GM18502 (cell line): ENCODE data around the gene TRIP6.

Source experiments
- ATAC-seq: cut with Tn5 transposase; IDR thresholded peaks from one replicate; pipeline ENCODE4 v1.9.1; 2021; ENCODE audit warnings: mild to moderate bottlenecking; ENCODE audit not compliant: unreplicated experiment, poor library complexity

The TRIP6 gene

GRCh38 chr7:100867776-100868485 lies 744 bp downstream of the TRIP6 start:
- no peak for ATAC-seq

- no peak for ATAC-seq
These were observed 6.6 kb downstream of the TRIP6 start for GRCh38 chr7:100873599-100874299.

GRCh38 chr7:100874300-100874576 lies 7.1 kb downstream of the TRIP6 start:
- ATAC-seq = no peak

- peak; percentile 83 for ATAC-seq
These were observed 7.6 kb downstream of the TRIP6 start, which contains the start of gene SRRT for GRCh38 chr7:100874577-100875355. Gene SRRT (plus strand): TSS chr7:100875103. CDS start chr7:100875591, 488 bp downstream.

- ATAC-seq = peak; percentile 31
These were observed 8.2 kb downstream of the TRIP6 start for GRCh38 chr7:100875356-100875751.

- no peak for ATAC-seq
These were observed 10.8 kb downstream of the TRIP6 start for GRCh38 chr7:100878013-100878412.

DNA sequence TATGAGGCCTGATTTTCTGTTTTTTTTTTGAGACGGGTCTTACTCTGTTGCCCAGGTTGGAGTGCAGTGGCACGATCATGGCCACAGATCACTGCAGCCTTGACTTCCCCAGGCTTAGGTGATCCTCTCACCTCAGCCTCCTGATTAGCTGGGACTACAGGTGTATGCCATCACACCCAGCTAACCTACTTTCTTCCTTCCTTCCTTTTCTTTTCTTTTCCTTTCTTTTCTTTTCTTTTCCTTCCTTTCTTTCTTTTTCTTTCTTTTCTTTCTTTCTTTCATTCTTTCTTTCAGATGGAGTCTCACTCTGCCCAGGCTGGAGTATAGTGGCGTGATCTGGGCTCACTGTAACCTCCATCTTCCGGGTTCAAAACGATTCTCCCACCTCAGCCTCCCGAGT lies 11.5 kb downstream of the TRIP6 start:
- ATAC-seq = no peak

GRCh38 chr7:100879685-100880261 lies 12.6 kb downstream of the TRIP6 start:
- ATAC-seq = no peak

DNA sequence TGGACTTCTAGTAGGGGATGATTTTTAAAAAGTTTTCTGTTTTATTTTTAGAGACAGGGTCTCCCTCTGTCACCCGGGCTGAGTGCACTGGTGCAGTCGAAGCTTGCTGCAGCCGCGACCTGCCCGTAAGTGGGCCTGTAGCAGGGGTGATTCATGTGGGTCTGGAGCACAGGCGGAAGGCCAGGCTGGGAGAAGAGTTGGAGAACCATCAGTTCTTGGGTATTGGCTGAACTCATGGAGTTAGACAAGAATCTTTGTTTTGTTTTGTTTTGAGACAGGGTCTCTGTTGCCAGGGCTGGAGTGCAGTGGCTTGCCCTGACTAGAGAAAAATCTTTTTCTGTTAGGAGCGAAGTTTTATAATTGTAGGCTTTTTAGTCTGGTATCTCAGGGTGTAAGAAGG lies 13.5 kb downstream of the TRIP6 start:
- ATAC-seq = no peak

GRCh38 chr7:100881136-100881535 lies 13.9 kb downstream of the TRIP6 start:
- no peak for ATAC-seq

DNA sequence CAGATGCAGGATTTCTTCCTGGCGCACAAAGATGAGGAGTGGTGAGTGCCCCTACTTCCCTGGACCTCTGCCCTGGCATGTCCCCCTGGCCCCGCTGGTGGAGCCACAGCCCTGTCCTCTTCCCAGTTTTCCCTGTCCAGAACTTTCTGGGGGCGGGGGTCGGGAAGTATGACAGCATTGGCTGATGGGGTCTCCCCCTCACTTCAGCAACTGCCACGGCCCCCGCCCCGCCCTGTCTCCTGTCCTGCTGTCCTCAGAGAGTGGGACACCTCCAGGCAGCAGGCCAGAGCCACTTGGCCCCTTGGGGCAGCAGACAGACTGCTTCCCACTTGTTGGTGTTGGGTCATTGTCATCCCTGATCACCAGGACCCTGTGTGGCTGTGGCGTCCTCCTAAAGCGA lies 15.0 kb downstream of the TRIP6 start:
- ATAC-seq = no peak

GRCh38 chr7:100882785-100883526 lies 15.8 kb downstream of the TRIP6 start:
- no peak for ATAC-seq

DNA sequence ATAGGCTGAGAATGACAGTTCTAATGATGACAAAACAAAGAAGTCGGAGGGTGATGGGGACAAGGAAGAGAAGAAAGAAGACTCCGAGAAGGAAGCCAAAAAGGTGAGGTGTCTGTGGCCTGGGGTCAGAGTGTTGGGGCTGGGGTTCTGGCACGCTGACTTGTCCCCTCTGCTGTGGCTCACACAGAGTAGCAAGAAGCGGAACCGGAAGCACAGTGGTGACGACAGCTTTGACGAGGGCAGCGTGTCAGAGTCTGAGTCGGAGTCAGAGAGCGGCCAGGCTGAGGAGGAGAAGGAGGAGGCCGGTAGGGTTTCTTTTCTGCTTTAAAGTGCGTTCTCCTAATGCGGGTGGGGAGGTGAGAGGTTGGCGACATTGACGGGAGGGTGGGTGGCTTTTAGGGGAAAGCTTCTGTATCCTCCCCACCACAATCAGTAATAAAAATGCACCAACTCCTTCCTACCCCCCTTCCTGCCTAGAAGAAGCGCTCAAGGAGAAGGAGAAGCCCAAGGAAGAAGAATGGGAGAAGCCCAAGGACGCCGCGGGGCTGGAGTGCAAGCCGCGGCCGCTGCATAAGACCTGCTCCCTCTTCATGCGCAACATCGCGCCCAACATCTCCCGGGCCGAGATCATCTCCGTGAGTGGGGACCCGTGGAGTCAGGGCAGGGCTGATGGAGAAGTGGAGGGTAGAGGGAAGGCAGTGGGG lies 17.7 kb downstream of the TRIP6 start:
- ATAC-seq = no peak

- ATAC-seq = no peak
These were observed 18.4 kb downstream of the TRIP6 start for GRCh38 chr7:100885440-100886141.

DNA sequence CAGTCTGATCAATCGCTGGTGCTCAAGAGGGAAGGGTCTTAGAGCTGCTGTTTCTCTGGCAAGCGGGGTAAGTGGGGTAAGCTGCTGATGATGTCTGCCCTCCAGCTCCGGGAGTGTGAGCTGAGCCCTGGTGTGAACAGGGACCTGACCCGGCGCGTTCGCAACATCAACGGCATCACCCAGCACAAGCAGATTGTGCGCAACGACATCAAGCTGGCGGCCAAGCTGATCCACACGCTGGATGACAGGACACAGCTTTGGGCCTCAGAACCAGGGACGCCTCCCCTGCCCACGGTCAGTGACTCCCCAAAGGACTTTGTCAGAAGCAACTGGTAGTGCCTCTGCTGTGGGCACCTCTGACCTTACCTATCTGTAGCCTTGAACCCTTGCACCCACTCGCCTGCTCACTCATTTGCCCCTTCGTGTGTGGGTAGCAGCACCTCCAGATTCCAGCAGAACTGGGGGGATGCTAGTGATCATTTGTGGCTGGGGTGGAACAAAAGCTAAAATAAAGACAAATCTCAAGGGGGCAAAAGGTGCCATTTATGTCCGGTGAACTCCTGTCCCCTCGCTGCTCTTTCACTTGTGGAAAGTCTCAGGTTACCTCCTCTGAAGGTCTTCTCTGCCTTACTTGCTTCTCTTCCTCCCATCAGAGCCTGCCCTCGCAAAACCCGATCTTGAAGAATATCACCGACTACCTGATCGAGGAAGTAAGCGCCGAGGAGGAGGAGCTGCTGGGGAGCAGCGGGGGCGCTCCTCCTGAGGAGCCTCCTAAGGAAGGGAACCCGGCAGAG lies 19.2 kb downstream of the TRIP6 start:
- ATAC-seq = no peak

GRCh38 chr7:100886936-100887515 lies 19.8 kb downstream of the TRIP6 start:
- peak; percentile 0 for ATAC-seq

DNA sequence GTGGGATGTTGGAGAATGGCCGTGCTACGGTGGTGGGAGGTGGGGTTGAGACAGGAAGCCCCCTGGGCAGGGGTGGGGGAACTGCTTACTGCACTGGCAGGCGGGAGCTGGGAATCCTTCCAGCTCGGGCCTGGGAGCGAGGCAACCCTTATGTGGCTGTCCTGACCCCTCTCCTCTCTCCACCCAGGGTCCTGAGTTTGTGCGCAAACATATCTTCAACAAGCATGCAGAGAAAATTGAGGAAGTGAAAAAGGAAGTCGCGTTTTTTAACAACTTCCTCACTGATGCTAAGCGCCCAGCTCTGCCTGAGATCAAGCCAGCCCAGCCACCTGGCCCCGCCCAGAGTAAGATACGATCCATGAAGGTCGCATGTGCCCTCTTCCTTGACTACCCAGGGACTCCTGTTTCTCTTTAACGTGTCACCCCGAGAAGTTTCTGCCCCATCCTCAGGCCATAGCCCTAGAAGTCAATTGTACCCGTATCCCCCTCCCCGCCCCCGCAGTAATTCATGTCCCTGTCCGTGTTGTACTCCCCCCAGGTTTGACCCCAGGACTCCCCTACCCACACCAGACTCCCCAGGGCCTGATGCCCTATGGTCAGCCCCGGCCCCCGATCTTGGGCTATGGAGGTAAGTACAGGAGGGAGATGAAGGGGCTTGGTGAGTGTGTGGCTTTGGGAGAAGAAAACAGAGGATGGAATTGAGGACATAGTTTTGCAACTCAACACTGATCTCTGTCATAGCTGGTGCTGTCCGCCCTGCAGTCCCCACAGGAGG lies 20.5 kb downstream of the TRIP6 start:
- ATAC-seq = peak; percentile 46
